Dedifferentiated amniotic fluid mesenchymal stem cell (primary cell): Measurements from ENCODE around the gene GTF2A1L.
"Not testable (repeated sequence)": the region's sequence is repeated elsewhere in the genome, so short reads cannot be mapped to it uniquely, and the experiment has no call there.

ENCODE experiments used
- DNase-seq: peaks from one replicate; pipeline ENCODE4 v3.0.0-alpha.2; 2016; ENCODE audit errors: extremely low spot score

The GTF2A1L gene

GRCh38 chr2:48699348-48699930 is 81.8 kb downstream of the GTF2A1L start:
- no peak for DNase-seq

- DNase-seq, result not testable (repeated sequence)
These were observed 86.0 kb downstream of the GTF2A1L start for GRCh38 chr2:48703621-48704020.

- no peak for DNase-seq
These were observed 89.8 kb downstream of the GTF2A1L start for GRCh38 chr2:48707466-48707865.

GRCh38 chr2:48709096-48710034 is 91.7 kb downstream of the GTF2A1L start:
- no peak for DNase-seq

- no peak for DNase-seq
These were observed 93.7 kb downstream of the GTF2A1L start for GRCh38 chr2:48711343-48711742.

- DNase-seq, result no peak
These were observed 94.5 kb downstream of the GTF2A1L start for GRCh38 chr2:48712151-48712550.

GRCh38 chr2:48713647-48714046 is 96.0 kb downstream of the GTF2A1L start:
- no peak for DNase-seq

- DNase-seq, result no peak
These were observed 96.6 kb downstream of the GTF2A1L start for GRCh38 chr2:48714245-48714644.

GRCh38 chr2:48715042-48715899 is 97.6 kb downstream of the GTF2A1L start:
- DNase-seq, result no peak

GRCh38 chr2:48715956-48716355 is 98.3 kb downstream of the GTF2A1L start:
- peak; percentile 38 for DNase-seq

- no peak for DNase-seq
These were observed 100.2 kb downstream of the GTF2A1L start for GRCh38 chr2:48717846-48718245.

- no peak for DNase-seq
These were observed 102.0 kb downstream of the GTF2A1L start for GRCh38 chr2:48719480-48720177.

GRCh38 chr2:48721158-48721557 is 103.5 kb downstream of the GTF2A1L start:
- DNase-seq, result no peak

- no peak for DNase-seq
These were observed 104.7 kb downstream of the GTF2A1L start for GRCh38 chr2:48722391-48722790.

GRCh38 chr2:48723129-48723528 is 105.5 kb downstream of the GTF2A1L start:
- DNase-seq, result peak; percentile 55

- no peak for DNase-seq
These were observed 106.6 kb downstream of the GTF2A1L start for GRCh38 chr2:48724278-48724677.

GRCh38 chr2:48725696-48726494 is 108.2 kb downstream of the GTF2A1L start:
- DNase-seq, result no peak

GRCh38 chr2:48727560-48727959 is 109.9 kb downstream of the GTF2A1L start:
- DNase-seq, result peak; percentile 67

- no peak for DNase-seq
These were observed 110.6 kb downstream of the GTF2A1L start for GRCh38 chr2:48728295-48728694.

GRCh38 chr2:48728840-48729239 is 111.2 kb downstream of the GTF2A1L start:
- no peak for DNase-seq
